Motor neuron (in vitro differentiated cells): ENCODE measurements around the gene LBHD2. TPM values are rescaled to one million over a fixed set of nuclear protein-coding genes. Genes with fewer than 3 reads are reported as not detected.
"Not testable (repeated sequence)": the region's sequence is repeated elsewhere in the genome, so short reads cannot be mapped to it uniquely, and the experiment has no call there.

ENCODE experiments used
- ATAC-seq, 8 experiments: fragments of 200-7000 bp; cut with Tn5 transposase; replicated peaks in 6 of 8; 2 replicates each; pipeline ENCODE4 v1.8.0; 2021; ENCODE audit warnings: mild to moderate bottlenecking in 8 of 8, moderate library complexity in 8 of 8
- H3K27ac ChIP-seq, 2 donors: fragments of 250-450 bp; sonication (Bioruptor Pico); 2 replicates each; pipeline ENCODE4 v1.9.0; 2021; ENCODE audit warnings: antibody characterized with exemption in 2 of 2, mild to moderate bottlenecking in 2 of 2, moderate library complexity in 1 of 2
- H3K4me1 ChIP-seq, 2 donors: fragments of 250-450 bp; sonication (Bioruptor Pico); replicated peaks in 1 of 2; 2 replicates each; pipeline ENCODE4 v1.6.1; 2021; ENCODE audit warnings: antibody characterized with exemption in 2 of 2, mild to moderate bottlenecking in 2 of 2, moderate library complexity in 1 of 2
- H3K4me3 ChIP-seq, 5 donors: fragments of 250-450 bp; sonication (Bioruptor Pico); 2 replicates each; pipeline ENCODE4 v1.9.0; 2021; ENCODE audit warnings: antibody characterized with exemption in 5 of 5, mild to moderate bottlenecking in 5 of 5, moderate library complexity in 4 of 5
- WGBS, 10 experiments: fragments of 450-650 bp; shearing (Covaris generic); methylation state at CpG; one replicate each; pipeline ENCODE4 v1.0.0; 2022; 5-methylcytosine and 5-hydroxymethylcytosine counted together
- in situ Hi-C, 9 experiments: fragments of 400-800 bp; cut with MboI; loops; one replicate each; pipeline ENCODE4 v1.15.0; 2021; ENCODE audit warnings: low sequenced_read_pairs in 9 of 9, low pct_unique_long_range_greater_than_20kb in 2 of 9; ENCODE audit not compliant: unreplicated experiment in 9 of 9
- total RNA-seq, 8 experiments: library from RNA; unstranded; fragments of 300-600 nt; gene quantifications; 2 replicates each; pipeline versions ENCODE4 v1.2.3 to v1.2.4, GENCODE V29; 2022

The LBHD2 gene
- total RNA-seq, 8 experiments from 2014 or later, result not detected

DNA sequence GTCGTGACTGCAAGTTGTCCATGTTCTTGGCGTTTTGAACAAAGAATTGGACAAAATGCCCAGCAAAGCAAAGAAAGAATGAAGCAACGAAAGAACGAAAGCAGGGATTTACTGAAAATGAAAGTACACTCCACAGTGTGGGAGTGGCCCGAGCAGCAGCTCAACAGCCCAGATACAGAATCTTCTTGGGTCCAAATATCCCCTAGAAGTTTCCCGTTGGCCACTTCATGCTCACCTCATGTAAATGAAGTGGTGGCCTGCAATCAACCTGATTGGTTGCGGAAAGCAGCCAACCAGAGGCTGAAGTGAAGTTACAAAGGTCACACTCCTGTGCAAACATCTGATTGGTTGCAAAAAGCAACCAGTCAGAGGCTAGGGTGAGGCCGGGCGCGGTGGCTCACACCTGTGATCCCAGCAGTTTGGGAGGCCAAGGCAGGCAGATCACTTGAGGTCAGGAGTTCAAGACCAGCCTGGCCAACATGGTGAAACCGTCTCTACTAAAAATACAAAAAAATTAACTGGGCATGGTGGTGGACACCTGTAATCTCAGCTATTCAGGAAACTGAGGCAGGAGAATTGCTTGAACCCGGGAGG, 31.2 kb downstream of the LBHD2 start:
- H3K4me1 ChIP-seq, result peaks cover 7 to 40% of the 10 kb centered on the region in 2 donors
- ATAC-seq, result peak in 2 of 8 experiments; percentile 10 to 19
- in situ Hi-C loops, H3K27ac ChIP-seq, H3K4me3 ChIP-seq: not testable (repeated sequence)
- WGBS, 10 experiments, result 40 to 88% (median 75%) methylated on average over 2 to 10 of the region's 12 CpGs; no CpG with 5 or more reads in 2 of the 10 experiments

DNA sequence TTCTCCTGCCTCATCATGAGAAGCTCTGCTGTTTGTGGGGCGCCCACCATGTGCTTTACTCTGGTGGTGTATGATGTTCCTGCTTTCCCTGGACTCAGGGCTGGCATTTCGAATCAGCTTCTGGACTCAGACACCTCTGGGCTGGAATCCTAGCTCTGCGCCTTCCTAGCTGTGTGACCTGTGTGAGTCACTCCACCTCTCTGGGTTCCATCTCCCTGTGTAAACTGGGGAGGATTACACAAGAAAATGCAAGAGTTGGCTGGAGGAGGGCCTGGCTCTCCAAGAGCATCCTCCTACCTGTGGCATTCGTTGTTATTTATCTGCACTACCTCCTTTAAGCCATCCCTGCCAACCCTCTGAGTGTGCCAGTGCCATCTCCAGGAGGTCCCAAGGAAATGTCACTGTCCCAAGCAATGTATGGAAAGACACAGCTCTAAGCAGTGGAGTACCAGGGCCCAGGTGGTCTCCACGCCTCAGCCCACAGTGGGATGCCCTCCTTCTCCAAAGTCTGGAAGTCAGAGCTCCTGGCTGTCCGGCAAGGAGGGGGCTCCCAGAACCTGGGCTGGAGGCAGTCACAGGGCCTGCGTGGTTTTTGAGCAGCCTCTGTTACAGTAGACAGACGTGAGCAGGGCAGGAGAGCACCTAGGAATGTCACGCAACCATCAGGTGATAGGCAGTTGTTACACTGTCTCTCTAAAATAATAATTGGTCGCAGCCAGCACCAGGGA, 32.0 kb downstream of the LBHD2 start:
- no peak for ATAC-seq
- in situ Hi-C loops, result no loop called here
- WGBS, 10 experiments, result 68 to 100% (median 84%) methylated on average over 1 to 8 of the region's 10 CpGs; no CpG with 5 or more reads in 4 of the 10 experiments
- H3K4me1 ChIP-seq, result peaks cover 3 to 36% of the 10 kb centered on the region in 2 donors
- H3K4me3 ChIP-seq, result no peak overlapping the region
- H3K27ac ChIP-seq, result no peak overlapping the region

DNA sequence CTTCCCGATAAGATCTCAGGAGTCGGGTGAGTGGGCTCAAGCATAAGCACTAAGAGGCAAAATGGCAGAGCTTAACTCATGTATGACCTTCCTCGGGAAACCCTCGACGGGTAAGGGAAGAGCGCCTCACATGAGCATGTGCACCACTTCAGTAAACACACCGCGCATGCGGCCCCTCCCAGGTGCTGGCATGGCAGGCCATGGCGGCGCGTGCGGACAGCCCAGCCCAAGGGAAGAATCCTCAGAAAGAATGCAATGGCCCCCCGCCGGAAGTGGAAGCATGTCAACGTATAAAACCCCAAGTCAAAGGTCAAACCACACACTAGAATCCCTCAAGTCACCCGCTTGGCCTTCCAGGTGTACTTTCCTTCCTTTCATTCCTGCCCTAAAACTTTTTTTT, 32.6 kb downstream of the LBHD2 start:
- no peak for ATAC-seq
- H3K4me3 ChIP-seq, result no peak overlapping the region
- 10 to 100% (median 94%) methylated on average over 1 to 13 of the region's 17 CpGs; no CpG with 5 or more reads in 3 of the 10 experiments for WGBS, 10 experiments
- H3K4me1 ChIP-seq, result peaks cover 9 to 36% of the 10 kb centered on the region in 2 donors
- in situ Hi-C loops, result no loop called here
- no peak overlapping the region for H3K27ac ChIP-seq

GRCh38 chr14:103117499-103117898, 33.5 kb downstream of the LBHD2 start:
- H3K27ac ChIP-seq, H3K4me3 ChIP-seq, ATAC-seq, in situ Hi-C loops: not testable (repeated sequence)
- 80 to 97% (median 90%) methylated on average over 1 to 6 of the region's 7 CpGs; no CpG with 5 or more reads in 4 of the 10 experiments for WGBS, 10 experiments
- H3K4me1 ChIP-seq, result peaks cover 18 to 35% of the 10 kb centered on the region in 2 donors

GRCh38 chr14:103118018-103118662, 34.1 kb downstream of the LBHD2 start:
- ATAC-seq, result peak in 5 of 8 experiments; percentile 11 to 40 (median 21)
- 70 to 100% methylated on average over 1 to 4 of the region's 10 CpGs; no CpG with 5 or more reads in 8 of the 10 experiments for WGBS, 10 experiments
- H3K4me1 ChIP-seq, result peaks cover 24 to 35% of the 10 kb centered on the region in 2 donors
- in situ Hi-C loops, result no loop called here
- no peak overlapping the region for H3K4me3 ChIP-seq
- H3K27ac ChIP-seq, result no peak overlapping the region

GRCh38 chr14:103118663-103119404, 34.8 kb downstream of the LBHD2 start:
- Histone ChIP-seq H3K4me3 (no peak overlapping the region), H3K27ac (no peak overlapping the region), H3K4me1 (peaks cover 27 to 37% of the 10 kb centered on the region in 2 donors)
- in situ Hi-C loops, result no loop called here
- no peak for ATAC-seq
- WGBS, 10 experiments, result 40 to 100% (median 85%) methylated on average over 1 to 4 of the region's 9 CpGs; no CpG with 5 or more reads in 3 of the 10 experiments

DNA sequence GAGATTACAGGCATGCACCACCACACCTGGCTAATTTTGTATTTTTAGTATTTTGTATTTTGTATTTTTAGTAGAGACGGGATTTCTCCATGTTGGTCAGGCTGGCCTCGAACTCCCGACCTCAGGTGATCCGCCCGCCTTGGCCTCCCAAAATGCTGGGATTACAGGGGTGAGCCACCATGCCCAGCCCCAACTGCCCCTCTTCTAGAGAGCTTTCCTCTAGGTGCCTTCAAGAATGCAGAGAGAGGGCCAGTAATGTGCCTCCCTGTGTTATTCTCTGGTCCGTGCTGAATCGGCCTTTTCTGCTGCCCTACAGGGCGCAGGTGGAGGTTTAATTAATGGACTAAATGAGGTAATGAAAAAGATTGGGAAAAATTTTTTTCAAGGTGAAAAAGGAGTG, 35.5 kb downstream of the LBHD2 start:
- in situ Hi-C loops, H3K4me3 ChIP-seq, H3K27ac ChIP-seq, ATAC-seq: not testable (repeated sequence)
- 87 to 100% (median 95%) methylated on average over 1 to 8 of the region's 8 CpGs; no CpG with 5 or more reads in 2 of the 10 experiments for WGBS, 10 experiments
- peaks cover 27 to 37% of the 10 kb centered on the region in 2 donors for H3K4me1 ChIP-seq

GRCh38 chr14:103121121-103121845, 37.3 kb downstream of the LBHD2 start:
- ATAC-seq, result peak in 7 of 8 experiments; percentile 0 to 23 (median 4)

DNA sequence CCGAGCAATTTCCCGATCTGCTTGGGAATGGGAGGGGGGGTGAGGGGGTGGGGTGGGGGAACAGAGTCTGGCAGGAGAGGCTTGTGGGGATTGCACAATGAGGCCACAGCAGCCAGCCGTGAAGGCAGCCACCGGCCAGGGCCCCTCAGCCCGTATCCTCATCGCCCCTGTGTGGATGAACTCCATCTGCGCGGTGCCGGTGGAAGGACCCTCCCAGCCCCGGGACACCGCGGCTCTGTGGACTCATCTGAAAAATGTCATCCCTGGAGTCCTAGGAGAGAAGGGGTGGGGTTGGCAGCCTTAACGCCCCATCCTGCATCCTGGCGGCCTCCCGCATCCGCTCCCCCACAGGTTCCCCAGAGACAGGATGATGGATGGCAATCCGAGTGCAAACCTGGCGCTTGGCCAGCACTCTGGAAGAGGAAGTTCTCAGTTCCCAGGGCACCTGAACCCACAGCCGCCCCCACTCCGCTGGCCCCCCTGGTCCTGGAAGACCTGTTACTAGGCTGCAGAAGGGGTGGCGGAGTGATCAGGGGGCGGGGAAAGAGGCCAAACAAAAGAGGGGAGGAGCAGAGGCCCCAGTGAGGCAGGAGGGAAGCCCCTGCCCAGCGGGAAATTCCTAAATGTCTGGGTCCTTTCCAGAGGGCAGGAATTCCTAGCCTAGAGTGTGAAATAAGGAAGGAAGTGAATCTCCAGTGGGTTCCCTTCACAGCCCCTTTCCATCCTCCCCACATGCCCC, 38.0 kb downstream of the LBHD2 start:
- peak; percentile 1 to 83 (median 78) for ATAC-seq
- in situ Hi-C loops, result no loop called here
- H3K27ac ChIP-seq, result peak overlapping the region in 1 of 2 donors; percentile 80
- WGBS, 10 experiments, result 40% methylated on average over 3 of the region's 23 CpGs; no CpG with 5 or more reads in 9 of the 10 experiments
- peaks cover 27 to 41% of the 10 kb centered on the region in 2 donors for H3K4me1 ChIP-seq
- no peak overlapping the region for H3K4me3 ChIP-seq

More at GRCh38 chr14:103121121-103121845, 37.3 kb downstream of the LBHD2 start:
- in situ Hi-C loops, result no loop called here
- Histone ChIP-seq H3K4me1 (peaks cover 27 to 37% of the 10 kb centered on the region in 2 donors), H3K4me3 (no peak overlapping the region), H3K27ac (peak overlapping the region in 1 of 2 donors; percentile 76)
- 11 to 83% (median 58%) methylated on average over 1 to 4 of the region's 18 CpGs; no CpG with 5 or more reads in 5 of the 10 experiments for WGBS, 10 experiments

- in situ Hi-C loops, result no loop called here
- ATAC-seq, result peak in 5 of 8 experiments; percentile 11 to 20 (median 12)
- 0% methylated on average over 1 of the region's 15 CpGs; no CpG with 5 or more reads in 9 of the 10 experiments for WGBS, 10 experiments
- H3K27ac ChIP-seq, result peak overlapping the region in 1 of 2 donors; percentile 80
- H3K4me3 ChIP-seq, result no peak overlapping the region
- peaks cover 27 to 46% of the 10 kb centered on the region in 2 donors for H3K4me1 ChIP-seq
These were observed 38.6 kb downstream of the LBHD2 start for GRCh38 chr14:103122585-103122946.

GRCh38 chr14:103122947-103123633, 39.1 kb downstream of the LBHD2 start, which contains the start of gene TNFAIP2:
Gene TNFAIP2 (plus strand): TSS chr14:103123461. CDS start chr14:103126458, 2,997 bp downstream.
- no CpG with 5 or more reads among the region's 74 CpGs for WGBS, 10 experiments
- Histone ChIP-seq H3K27ac (peak within 1 kb of the TSS in 1 of 2 donors; percentile 80), H3K4me1 (peaks cover 27 to 46% of the 10 kb centered on the region in 2 donors), H3K4me3 (no peak within 1 kb of the TSS)
- in situ Hi-C loops, result no loop called here
- peak in 3 of 8 experiments; percentile 26 to 52 (median 27) for ATAC-seq
